HG02884 (cell line): Measurements from ENCODE around the gene HBE1.
"Not testable (repeated sequence)": the region's sequence is repeated elsewhere in the genome, so short reads cannot be mapped to it uniquely, and the experiment has no call there.

Source experiments
- ATAC-seq: cut with Tn5 transposase; IDR thresholded peaks from one replicate; pipeline ENCODE4 v1.9.1; 2021; ENCODE audit warnings: mild to moderate bottlenecking, moderate library complexity; ENCODE audit not compliant: unreplicated experiment

HBE1 gene

GRCh38 chr11:5254023-5254422, 15.7 kb downstream of the HBE1 start:
- not testable (repeated sequence) for ATAC-seq

- not testable (repeated sequence) for ATAC-seq
Measured at GRCh38 chr11:5253440-5253839, 16.3 kb downstream of the HBE1 start.

DNA sequence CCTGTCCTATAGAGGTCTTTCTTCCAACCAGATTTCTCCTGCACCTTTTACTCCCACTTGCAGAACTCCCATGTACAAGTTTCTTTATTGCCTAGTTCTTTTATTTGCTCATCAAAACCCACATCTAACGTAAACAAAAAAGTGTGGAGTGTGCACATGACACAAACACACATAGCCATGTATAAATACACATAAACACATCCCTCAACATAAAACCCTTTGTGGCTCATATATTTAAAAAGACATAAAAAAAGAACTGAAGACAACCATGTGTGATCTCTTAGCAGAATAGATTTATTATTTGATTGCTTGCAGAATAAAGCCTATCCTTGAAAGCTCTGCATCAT, 16.9 kb downstream of the HBE1 start:
- ATAC-seq, result no peak

DNA sequence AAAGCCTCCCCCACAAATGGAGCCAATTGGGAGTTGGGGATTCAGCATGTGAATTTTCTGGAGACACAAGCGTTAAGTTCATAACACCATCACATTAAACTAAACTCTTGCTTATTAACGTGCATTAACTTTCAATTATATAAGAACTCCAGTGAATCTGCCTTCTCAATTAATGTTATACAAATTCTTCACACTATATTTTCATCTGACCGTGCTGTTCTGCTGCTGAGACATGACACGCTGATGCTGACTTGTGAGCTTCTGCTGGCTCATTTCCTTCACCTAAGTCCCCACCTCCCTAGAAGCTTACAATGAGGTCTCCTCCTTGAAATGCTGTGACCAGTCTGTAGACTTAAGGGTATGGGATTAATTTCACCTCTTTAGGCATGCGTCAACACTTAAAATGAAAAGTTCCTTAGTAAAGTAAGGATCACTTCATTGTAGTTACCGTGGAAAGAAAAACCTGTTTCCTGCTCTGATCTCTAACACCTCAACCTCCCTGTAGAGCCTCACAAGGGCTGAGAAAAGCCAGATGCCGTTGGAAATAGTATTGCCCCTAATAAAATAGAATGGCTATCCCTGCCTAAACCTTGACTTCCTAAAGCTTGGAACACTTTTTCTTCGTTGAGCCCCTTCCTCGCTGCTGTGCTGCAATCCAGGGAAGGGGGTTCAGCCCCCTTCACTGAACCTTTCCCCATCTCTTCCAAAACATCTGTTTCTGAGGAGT, 17.4 kb downstream of the HBE1 start:
- no peak for ATAC-seq

- no peak for ATAC-seq
Measured at GRCh38 chr11:5251746-5252145, 18.0 kb downstream of the HBE1 start.

DNA sequence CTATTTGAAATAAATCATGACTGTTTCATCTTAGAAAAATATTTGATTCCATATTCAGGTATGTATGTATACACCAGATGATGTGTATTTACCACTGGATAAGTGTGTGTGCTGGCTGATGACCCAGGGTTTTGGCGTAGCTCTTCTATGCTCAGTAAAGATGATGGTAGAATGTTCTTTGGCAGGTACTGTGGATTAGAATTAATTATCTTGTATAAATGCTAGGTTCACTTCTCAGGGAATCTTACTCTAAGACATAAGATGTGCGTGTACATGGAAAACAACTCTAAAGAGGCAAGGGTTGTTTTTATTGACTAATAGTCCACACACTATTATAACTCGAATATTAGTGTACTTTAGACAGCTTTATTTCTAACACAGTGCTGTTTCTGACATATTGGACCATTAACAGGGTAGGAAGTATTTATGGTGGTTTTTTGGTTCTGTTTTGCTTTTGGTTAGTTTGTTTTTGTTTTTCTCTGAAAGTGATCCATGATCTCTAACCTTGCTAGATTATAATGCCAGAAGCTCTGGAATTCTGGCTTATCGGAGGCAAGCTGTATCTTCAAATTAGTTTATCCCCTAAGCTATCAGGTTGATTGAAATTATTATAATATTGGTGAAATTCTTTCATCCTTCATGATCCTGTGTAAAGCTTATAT, 19.1 kb downstream of the HBE1 start:
- no peak for ATAC-seq

DNA sequence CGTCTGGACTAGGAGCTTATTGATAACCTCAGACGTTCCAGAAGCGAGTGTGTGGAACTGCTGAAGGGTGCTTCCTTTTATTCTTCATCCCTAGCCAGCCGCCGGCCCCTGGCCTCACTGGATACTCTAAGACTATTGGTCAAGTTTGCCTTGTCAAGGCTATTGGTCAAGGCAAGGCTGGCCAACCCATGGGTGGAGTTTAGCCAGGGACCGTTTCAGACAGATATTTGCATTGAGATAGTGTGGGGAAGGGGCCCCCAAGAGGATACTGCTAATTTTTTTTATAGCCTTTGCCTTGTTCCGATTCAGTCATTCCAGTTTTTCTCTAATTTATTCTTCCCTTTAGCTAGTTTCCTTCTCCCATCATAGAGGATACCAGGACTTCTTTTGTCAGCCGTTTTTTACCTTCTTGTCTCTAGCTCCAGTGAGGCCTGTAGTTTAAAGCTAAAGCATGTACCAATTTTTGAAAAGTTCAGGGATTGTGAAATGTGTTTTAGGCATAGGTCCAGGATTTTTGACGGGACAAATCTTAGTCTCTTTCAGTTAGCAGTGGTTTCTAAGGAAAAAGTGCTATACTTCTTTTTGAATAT, 19.8 kb downstream of the HBE1 start, which contains the start of gene HBG1:
Gene HBG1 (minus strand): TSS at position 51 of the 590 bp plus-strand sequence. CDS start 53 bp downstream, outside the sequence.
- ATAC-seq, result not testable (repeated sequence)

GRCh38 chr11:5248498-5248897, 21.2 kb downstream of the HBE1 start:
- not testable (repeated sequence) for ATAC-seq

- no peak for ATAC-seq
Measured at GRCh38 chr11:5247472-5248192, 22.1 kb downstream of the HBE1 start.

DNA sequence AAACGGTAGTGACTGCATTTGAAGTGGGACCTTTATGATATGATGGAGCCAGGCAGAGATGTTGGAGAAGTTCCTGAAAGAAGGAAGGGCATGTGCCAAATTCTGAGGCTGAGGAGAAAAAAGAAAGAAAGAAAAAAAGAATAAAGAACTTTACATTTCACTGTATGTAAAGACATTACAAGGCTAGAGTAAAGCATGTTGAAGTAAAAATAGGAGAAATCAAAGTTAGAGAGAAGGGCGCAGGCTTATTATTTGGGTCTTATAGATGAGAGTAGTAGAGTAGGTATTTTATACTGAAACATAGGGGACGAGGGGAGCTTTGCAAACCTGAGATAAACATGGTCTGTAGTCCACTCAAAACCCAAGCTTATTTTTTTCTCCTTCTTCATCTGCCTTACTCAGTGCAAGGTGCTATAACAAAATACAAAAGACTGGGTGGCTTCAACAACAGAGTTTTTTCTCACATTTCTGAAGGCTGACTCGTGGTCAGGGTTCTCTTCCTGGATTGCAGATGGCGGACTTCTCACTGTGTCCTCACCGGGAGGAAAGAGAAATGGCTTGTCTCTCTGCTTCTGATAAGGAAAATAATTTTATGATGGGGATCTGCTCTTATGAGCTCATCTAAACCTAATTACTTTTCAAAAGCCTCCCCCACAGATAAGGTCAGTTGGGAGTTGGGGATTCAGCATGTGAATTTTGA, 22.8 kb downstream of the HBE1 start:
- no peak for ATAC-seq

- no peak for ATAC-seq
Measured at GRCh38 chr11:5245155-5245554, 24.6 kb downstream of the HBE1 start.

GRCh38 chr11:5243816-5244180, 25.9 kb downstream of the HBE1 start:
- ATAC-seq, result no peak

- ATAC-seq, result peak; percentile 64
Measured at GRCh38 chr11:5242933-5243815, 26.6 kb downstream of the HBE1 start.

GRCh38 chr11:5242208-5242607, 27.5 kb downstream of the HBE1 start:
- ATAC-seq, result no peak

- ATAC-seq, result no peak
Measured at GRCh38 chr11:5241458-5241857, 28.3 kb downstream of the HBE1 start.

DNA sequence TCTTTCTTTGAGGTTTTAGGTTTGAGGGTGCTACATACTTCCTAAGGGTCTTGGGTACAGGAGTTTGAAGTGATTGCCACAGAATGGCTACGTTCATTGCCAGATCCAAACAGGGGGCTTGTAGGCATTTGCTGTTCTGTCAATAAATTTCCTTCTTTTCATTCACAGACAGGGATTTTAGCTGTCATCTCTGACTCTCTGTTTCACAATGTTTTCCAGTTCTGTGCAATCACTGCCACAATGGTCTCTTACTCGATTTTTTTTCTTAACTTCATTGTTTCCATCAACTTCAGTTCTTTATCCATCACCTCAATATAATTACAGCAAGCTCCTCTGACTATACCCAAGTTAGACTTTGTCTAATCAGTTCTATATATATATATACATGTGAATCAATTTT, 29.3 kb downstream of the HBE1 start:
- ATAC-seq, result no peak

GRCh38 chr11:5240056-5240455, 29.7 kb downstream of the HBE1 start:
- no peak for ATAC-seq

- no peak for ATAC-seq
Measured at GRCh38 chr11:5239046-5239445, 30.7 kb downstream of the HBE1 start.

- no peak for ATAC-seq
Measured at GRCh38 chr11:5238486-5238885, 31.3 kb downstream of the HBE1 start.

- no peak for ATAC-seq
Measured at GRCh38 chr11:5237420-5237819, 32.3 kb downstream of the HBE1 start.
